A172 (cell line): ENCODE data around the gene TTC23. TPM values are rescaled to one million over a fixed set of nuclear protein-coding genes. Genes with fewer than 3 reads are reported as not detected.
"Not testable (repeated sequence)": the region's sequence is repeated elsewhere in the genome, so short reads cannot be mapped to it uniquely, and the experiment has no call there.

ENCODE experiments used
- DNase-seq: peaks from one replicate; pipeline ENCODE4 v3.0.0-alpha.2; 2015; ENCODE audit warnings: low spot score
- total RNA-seq: library from RNA; depleted of rRNA; stranded (reverse); fragments of >200 nt; shearing (Covaris generic); gene quantifications from 2 replicates; pipeline ENCODE4 v1.2.3, GENCODE V29; 2014

The TTC23 gene
- total RNA-seq, 1 experiment from 2014 or later = 15.0 TPM

DNA sequence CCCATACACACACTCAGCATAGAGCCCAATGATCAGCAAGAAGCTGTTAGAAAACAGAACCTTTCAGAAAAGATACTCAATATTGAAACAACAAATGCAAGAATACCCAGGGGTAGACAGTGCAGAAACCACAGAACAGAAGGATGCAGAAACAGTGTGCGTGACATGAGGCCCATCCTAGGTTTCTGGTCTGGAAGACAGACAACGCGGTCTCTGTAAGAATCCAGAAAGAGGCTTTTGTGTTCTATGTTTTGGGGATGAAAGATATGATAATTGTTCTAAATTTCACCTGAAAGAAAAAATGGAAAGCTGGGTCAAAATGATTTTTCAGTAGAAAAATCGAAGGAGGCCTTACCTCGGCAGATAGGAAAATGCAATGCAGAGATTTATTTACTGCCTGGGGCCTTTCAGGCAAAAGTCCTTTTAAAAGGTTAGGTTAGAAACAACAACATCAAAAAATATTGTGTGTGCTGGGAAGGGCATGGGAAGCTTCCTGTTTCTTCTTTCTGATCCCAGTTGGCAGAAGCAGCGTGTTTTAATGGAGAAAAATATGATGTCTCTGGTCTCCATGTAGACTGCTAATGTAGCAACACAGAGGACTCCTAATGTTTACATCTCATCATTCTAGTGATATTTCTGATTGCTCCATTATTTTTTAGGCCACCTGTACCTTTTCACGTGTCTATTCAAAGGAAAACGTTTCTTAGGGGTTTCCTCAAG, 127.5 kb downstream of the TTC23 start:
- no peak for DNase-seq

DNA sequence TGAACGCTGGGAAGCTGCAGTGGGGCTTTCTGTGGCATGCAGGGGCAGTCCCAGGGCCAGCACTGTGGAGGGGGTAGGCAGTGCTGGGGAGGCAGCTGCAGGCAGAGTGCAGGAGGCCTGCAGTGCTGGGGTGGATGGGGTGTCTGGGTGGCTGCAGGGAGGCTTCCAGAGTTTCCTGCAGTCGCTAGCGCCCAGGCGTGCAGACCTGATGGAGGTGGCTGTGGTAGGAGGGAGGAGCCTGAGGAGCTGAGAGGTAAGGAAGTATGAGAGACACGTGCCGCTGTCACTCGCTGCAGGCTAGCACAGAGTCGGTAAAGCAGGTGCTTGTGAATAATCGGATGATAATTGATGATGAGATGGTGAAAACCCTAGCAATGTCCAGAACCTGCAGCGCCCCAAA, 128.2 kb downstream of the TTC23 start:
- DNase-seq = no peak

DNA sequence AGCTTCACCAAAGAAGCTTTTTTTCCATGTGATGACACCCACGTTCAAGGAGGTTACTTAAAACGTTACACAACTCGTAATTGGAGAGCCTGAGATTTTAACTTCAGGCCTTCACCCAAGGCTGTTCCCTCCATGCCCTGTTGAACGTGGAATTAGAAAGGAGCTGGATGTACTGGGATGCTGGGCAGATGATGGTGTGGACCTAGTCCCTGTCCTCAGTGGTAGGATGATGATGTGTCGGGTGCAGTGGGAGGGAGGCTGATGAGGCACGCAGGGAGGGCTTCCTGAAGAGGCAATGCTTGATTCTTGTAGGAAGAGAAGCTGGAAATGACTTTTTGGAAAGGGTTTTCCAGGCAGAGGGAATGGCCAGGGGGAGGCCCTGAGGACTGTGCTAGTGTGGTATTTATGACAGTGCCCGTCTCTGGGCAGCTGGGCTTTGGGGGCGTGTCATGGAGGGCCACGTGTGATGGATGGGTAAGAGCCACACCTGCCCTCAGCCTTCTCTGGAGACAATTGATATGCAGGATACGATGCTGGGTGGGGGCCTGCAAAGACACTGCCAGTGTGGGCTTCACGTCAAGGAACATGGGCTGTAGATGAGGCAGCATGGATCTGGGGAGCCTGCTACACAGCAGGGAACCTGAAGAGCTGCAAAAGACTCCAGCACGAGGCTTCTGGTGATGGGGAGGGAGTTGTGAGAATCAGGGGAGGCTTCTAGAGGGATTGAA, 129.2 kb downstream of the TTC23 start:
- no peak for DNase-seq

DNA sequence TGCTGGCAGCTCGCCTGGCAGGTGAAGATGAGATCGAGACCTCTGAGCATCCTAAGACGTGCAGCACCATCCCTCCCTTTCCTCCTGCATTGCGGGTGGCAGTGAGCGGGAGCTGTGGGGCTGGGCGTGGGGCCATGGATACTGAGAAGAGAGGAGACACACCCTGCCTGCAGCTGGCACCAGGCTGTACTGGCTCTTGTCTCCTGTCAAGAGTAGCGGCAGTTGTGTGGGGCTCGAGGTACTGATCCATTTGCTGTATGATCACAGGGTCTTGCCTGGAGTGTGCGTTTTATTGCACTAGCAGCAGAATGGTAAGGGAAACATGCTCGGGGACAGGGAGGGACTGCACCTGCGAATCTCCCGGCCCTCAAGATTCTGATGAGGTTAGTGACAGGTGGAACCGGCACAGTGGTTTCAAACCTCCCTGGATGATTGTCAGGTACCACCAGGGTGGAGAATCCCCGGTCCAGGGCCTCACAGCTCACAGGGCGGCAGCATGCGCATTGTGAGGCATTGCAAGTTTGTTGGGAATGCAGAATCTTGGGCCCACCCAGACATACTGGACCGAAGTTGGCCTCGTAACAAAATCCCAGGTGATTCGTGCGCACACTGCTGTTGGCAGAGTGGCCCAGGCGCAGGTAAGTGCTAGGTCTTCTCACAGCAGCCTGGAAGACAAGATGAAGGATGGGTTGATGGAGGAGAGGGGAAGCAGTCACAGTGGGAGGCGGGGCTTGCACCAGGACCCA, 130.4 kb downstream of the TTC23 start:
- DNase-seq = no peak

DNA sequence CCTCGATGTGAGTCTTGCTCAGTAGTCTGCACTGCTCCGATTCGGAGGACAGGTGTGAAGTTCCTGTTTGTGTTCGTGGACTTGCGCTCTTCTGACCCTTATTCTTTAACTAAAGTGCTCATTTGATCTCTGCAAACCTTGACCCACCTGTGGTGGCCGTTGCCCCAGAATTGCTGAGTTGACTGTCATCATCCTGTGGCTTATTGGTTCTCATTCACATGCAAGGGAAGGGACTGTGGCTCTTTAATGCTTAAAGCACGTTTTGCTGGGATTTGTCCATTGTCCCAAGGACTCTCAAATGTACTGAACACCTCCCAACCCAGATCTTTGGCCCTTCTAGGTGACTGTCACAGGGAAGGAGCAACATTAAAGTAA, 131.1 kb downstream of the TTC23 start:
- no peak for DNase-seq

DNA sequence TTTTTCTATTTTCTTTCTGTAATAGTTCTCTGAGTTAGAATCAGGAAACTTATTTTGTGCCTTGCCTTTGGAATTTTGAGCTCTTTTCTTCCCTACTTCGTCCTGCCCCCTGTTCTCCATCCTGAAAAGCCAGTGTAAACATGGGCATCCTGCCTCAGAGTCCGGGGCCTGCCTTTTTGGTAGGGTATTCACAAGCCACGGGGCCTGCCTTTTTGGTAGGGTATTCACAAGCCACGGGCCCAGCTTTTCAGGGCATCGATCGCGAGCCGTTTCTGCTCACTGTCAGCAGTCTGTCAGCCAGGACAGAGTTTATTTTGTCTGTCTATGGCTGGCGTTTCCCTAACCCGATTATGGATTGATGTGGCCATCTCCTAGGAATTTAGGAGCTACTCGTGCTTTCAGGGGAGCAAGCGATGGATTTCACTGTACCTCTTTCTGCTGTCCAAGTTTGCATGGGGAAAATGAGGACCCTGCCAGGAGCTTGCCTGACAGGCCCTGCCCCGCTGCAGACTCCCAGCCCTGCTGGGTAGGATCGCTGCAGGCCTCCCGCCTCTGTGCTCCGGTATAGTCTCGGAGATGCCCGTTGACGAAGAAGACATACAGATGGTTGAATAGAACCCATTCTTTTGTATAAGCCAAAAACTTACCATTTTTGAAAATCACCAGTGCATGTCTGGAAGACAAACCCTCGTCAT, 131.7 kb downstream of the TTC23 start:
- DNase-seq = no peak

DNA sequence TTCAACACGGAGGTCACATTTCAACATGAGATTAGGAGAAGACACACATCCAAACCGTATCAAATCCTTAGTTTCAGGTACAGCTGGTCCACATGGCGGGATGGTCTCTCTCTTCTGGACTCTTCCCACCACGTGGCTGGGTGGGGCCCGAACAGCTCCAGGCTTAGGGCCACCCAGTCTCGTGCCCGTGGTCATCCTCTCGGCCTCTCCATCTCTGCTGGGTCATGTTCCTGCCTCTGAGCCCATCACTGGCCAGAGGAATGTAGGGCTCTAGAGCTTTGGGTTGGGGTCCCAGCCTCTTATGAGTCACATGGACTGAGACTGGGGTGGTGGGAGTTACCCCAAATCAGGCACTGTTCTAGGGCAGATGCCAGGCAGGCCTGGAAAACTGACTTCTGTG, 132.3 kb downstream of the TTC23 start:
- DNase-seq = no peak

DNA sequence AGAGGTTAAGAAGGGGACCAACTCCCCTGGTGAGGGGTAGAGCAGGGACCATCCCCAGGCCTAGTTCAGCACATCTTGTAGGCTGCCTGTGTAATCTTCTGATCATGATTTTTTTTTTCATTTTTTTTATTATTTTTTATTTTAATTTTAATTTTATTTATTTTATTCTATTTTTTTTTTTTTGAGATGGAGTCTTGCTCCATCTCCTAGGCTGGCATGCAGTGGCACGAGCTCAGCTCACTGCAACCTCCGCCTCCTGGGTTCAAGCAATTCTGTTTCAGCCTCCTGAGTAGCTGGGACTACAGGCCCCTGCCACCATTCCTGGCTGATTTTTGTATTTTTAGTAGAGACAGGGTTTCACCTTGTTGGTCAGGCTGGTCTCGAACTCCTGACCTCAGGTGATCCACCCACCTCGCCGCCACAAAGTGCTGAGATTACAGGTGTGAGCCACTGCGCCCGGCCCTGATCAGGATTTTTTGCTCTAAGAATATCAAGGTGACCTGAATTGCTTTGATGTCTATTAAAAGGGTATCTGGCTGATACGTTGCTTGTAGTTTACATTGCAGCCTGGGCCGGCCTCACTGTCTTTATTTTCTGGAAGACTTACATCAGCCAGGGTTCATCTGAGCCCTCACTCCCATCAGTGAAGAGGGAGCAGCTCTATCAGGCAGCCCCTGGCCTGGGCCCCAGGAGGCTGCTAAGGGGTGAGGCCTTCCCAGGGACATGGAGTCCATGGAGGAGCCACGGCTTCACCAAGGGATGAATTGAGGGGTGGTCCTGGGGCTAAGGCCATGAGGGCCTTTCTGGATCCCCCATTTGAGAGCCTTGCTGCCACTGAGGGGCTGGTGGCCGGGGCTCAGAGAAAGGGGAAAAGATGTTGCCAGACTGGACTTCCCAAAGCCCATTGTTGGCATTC, 133.8 kb downstream of the TTC23 start:
- DNase-seq = no peak

DNA sequence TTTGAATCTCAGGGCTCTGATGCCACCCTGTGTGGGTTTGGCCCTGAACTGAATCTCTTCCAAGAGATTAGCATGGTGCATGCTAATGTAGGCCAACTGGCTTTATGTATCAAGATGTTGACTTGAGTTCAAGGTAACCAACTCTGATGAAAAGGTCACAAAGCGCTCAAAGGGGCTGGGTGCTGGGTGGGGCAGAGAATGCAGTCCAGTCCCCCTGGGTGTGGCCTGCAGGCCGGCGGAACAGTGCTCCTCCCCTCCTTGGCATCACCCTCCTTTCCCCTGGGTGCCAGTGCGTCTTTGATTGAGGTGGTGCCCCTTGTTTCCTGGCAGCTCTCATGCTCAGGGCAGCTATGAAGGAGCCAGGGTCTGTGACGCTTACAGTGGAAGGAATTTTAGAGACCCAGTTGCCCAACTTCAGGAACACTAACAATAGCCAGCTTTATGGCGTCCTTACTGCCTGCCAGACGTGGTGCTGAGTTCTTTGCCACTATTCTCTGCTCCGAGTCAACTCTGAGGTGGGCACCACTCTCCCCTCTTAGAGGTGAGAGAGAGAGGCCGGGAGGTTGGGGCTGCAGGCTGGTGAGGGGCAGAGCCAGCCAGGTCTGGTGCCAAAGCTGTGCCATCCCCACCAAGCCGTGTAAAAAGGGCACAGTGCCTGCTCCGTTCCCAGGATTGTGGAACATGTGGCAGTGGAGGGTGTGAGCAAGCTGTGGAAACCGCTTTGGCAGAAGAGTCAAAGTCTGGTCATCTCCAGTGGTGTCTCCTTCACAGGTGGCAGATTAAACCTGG, 134.7 kb downstream of the TTC23 start:
- no peak for DNase-seq

DNA sequence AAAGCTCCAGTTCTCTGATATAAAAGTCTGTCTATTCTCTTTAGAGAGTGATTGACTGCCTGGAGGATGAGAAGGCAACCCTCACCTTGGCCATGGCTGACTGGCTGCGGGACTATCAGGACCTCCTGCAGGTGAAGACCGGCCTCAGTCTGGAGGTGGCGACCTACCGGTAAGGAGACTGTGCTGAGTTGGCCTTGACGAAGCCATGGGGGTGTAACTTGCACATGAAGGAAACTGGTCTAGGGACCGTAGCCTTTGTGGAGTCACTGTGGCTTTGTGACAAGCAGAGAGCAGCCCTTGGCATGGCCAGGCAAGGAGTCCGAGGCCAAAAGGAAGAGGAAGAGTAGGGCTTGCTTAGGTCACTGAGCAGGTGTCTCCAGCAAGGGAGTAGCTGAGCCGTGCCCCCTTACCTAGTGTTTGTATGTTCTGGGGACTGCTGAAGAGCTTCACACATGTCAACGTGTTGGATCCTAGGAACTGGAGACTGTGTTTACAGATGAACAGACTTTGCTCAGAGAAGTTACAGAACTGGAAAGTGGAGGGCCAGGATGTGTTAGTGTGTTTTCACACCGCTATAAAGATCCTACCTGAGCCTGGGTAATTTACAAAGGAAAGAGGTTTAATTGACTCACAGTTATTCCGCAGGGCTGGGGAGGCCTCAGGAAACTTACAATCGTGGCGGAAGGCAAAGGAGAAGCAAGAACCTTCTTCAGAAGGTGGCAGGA, 135.7 kb downstream of the TTC23 start:
- no peak for DNase-seq

DNA sequence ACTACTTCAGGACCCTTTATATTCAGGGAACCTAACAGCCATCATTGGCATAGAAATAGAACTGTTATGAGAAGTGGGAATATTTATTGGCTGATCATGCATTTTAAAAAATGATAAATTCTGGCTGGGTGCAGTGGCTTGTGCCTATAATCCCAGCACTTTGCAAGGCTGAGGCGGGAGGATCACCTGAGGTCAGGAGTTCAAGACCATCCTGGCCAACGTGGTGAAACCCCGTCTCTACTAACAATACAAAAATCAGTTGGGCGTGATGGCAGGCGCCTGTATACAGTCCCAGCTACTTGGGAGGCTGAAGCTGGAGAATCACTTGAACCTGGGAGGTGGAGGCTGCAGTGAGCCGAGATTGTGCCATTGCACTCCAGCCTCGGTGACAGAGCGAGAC, 137.7 kb downstream of the TTC23 start:
- DNase-seq = not testable (repeated sequence)

DNA sequence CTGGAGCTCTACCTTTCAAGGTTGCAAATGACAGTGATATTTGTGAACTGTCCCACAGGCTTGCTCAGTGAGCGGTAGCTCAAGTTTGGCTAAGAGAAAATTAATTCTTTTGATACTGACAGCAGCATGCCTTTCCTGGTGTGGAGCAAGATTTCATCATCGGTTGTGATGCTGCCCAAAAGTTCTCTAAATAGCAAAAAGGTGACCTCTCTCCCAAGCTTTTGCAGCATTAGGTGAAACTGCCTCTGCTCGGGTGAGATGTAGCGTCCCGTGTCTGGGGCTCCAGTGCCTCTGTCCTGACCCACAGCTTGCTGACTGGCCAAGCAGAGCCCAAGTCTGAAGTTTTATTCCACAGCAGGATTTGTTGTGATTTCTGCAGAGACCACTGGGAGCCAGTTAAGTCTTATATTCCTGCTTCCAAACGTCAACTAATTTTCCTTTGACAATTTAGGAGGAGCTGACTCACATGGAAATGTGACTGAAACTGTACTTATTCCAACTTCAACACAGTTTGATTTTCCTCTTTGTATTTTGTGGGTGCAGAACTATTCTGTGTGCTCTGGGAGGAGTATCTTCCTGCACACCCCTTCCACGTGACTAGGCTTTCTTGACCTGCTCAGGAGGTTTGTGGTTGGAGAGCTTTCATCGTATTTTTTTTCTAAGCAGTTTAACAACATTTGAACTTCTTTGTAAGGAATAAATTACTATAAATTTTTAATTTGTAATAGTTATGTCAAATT, 138.6 kb downstream of the TTC23 start:
- no peak for DNase-seq

DNA sequence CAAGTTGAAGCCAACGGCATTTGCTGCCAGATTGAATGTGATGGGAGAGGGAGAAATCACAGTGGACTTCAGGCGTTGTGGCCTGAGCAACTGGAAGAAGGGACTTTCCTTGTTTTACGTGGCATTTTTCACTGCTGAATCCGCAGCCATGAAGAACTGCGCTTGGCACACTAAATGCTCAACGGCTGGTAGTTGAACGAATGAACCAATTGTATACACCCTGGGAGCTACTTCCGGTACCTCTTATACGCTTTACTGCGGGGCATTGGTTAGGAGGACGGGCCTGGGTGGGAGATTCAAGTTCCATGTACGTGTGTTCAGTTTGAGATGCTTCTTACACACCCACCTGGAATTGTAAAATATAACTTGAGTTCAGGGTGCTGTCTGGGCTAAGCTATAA, 139.3 kb downstream of the TTC23 start:
- DNase-seq = no peak

DNA sequence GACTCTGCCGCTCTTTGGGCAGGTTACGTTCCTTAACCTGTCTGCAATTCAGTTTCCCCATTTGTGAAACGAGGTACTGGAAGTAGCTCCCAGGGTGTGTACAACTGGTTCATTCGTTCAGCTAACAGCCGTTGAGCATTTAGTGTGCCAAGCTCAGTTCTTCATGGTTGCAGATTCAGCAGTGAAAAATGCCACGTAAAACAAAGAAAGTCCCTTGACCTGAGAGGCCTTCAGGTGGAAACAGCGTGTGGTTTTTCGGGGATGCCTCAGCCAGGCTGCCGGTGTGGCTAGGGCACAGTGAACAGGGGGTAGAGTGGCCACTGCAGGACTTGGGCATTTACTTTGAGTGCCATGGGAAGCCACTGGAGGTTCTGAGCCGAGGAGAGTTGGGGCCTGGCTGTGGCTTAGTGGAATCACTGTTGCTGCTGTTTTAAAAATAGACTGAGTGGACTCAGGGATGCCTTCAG, 139.8 kb downstream of the TTC23 start:
- DNase-seq = no peak

DNA sequence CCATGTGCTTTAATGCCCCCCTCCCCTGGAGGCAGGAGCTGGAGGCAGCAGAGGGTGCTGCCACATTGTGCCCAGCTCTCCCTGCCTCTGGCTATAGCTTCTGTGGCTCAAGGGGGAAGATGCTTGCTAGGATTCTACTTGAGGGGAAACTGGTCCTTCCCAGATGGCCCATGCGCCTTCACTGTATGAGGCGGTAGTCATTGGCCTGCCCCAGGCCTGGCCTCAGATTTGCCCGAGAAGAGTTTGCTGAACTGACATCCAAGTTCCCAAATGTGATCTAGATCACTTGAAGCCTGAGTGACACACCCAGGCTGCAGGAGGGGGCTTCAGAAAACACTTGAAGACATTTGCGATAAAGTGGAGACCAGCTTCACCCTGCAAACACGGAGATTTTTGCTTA, 140.4 kb downstream of the TTC23 start:
- no peak for DNase-seq

DNA sequence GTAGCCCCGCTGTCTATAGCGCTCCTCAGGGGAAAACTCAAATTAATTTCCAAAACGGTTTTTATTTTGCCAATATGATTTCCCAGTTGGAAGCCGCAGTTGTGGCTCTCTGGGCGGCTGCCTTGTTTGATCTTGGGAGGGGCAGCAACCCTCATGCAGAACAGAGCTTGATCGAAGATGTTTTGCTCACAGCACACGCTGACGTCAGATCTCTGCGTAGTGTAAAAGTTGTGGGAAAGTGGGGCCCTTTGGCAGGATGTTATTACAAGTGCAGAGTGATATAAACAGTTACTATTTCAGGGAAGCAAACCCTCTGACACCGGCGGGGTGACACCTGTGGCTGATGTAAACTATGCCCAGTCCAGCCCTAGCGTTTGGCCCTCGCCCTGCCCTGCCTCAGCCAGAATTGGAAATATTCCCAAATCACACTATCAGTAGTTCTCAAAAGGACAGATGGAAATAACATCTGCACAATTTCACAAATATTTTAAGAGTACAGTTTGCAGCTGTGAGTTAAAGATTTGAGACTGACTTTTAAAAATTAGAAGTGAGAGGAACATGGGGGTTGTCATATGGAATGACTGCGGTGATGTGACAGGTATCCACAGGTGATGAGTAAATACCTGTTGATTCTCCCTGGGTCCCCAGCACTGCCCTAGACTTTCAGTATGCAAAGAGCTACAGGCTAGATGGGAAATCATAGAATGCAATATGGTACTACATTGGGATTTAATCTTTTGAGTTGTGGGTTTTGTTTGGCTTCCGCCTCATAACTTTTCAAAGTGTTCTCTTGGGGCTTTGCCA, 142.8 kb downstream of the TTC23 start:
- DNase-seq = no peak

DNA sequence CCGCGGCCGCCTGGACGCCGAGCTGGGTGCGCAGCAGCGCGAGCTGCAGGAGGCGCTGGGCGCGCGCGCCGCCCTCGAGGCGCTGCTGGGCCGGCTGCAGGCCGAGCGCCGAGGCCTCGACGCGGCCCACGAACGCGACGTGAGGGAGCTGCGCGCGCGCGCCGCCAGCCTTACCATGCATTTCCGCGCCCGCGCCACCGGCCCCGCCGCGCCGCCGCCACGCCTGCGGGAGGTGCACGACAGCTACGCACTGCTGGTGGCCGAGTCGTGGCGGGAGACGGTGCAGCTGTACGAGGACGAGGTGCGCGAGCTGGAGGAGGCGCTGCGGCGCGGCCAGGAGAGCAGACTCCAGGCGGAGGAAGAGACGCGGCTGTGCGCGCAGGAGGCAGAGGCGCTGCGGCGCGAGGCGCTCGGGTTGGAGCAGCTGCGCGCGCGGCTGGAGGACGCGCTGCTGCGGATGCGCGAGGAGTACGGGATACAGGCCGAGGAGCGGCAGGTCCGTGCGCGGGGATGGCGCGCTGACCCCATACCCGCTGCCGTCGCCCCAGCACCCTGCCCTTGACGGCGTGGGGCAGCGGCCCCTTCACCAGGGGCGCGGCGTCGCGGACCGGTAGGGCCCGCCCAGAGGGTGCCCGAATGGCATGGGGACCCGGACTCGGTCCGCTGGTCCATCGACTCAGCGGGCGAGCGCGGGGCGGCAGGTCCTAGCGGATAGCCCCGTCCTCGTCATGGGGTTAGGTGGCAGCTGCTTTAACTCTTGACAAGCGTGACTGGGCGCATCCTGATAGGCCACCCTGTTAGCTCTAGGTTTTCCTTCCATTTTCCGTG, 143.7 kb downstream of the TTC23 start:
- no peak for DNase-seq
